PFSK-1 (cell line): ENCODE data around the gene CREB3.

Experiments
- POLR2AphosphoS5 ChIP-seq: IDR thresholded peaks from 2 replicates; pipeline ENCODE4 v1.6.1; 2012; ENCODE audit warnings: low read depth, mild to moderate bottlenecking, control low read depth, low read length, moderate library complexity
- SIN3A ChIP-seq: IDR thresholded peaks from 2 replicates; pipeline ENCODE4 v1.6.1; 2012; ENCODE audit warnings: mild to moderate bottlenecking, low read length, moderate library complexity, borderline replicate concordance; ENCODE audit not compliant: insufficient read depth
- TAF1 ChIP-seq: IDR thresholded peaks from 2 replicates; pipeline ENCODE4 v1.6.1; 2012; ENCODE audit warnings: low read length, control low read depth, borderline replicate concordance; ENCODE audit not compliant: insufficient read depth
- TF ChIP-seq, protein P1 (sequence below), 2 experiments: IDR thresholded peaks; 2 replicates each; pipeline versions ENCODE4 v1.6.1 to v1.8.0; 2011 to 2012; ENCODE audit warnings: low read depth in 2 of 2, low read length in 2 of 2, control low read depth in 1 of 2, inconsistent platforms in 1 of 2, mild to moderate bottlenecking in 1 of 2, moderate library complexity in 1 of 2; ENCODE audit not compliant: insufficient read depth in 1 of 2

DNA sequence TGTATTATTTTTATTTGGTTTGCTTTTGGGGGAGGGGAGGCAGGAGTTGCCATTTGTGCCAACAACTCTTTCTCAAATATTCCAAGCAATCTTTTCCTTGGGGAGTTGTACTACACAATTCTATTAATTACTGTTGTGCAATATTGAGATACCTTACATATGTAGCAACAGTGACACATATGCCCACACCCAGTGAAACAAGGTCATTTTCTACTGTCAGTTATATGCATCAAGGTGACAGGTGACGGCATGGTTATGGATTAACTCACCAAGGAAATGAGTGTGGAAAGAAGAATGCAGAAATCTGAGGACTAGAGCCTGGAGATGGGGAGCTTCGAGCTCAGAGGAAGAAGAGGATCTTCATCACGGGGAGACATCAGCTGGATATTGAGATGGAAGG lies 39.5 kb downstream of the CREB3 start:
- TF ChIP-seq SIN3A: no peak
- TF ChIP-seq, protein P1, sequence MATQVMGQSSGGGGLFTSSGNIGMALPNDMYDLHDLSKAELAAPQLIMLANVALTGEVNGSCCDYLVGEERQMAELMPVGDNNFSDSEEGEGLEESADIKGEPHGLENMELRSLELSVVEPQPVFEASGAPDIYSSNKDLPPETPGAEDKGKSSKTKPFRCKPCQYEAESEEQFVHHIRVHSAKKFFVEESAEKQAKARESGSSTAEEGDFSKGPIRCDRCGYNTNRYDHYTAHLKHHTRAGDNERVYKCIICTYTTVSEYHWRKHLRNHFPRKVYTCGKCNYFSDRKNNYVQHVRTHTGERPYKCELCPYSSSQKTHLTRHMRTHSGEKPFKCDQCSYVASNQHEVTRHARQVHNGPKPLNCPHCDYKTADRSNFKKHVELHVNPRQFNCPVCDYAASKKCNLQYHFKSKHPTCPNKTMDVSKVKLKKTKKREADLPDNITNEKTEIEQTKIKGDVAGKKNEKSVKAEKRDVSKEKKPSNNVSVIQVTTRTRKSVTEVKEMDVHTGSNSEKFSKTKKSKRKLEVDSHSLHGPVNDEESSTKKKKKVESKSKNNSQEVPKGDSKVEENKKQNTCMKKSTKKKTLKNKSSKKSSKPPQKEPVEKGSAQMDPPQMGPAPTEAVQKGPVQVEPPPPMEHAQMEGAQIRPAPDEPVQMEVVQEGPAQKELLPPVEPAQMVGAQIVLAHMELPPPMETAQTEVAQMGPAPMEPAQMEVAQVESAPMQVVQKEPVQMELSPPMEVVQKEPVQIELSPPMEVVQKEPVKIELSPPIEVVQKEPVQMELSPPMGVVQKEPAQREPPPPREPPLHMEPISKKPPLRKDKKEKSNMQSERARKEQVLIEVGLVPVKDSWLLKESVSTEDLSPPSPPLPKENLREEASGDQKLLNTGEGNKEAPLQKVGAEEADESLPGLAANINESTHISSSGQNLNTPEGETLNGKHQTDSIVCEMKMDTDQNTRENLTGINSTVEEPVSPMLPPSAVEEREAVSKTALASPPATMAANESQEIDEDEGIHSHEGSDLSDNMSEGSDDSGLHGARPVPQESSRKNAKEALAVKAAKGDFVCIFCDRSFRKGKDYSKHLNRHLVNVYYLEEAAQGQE (IDR thresholded peaks at IDR 0.05; ENCODE audit: insufficient read depth in 1 of 2, low read depth in 2 of 2, low read length in 2 of 2): no peak
- TF ChIP-seq TAF1: no peak
- no peak for TF ChIP-seq POLR2AphosphoS5
